GM18867 (cell line): ENCODE results near the gene MAOA.
"Not testable (repeated sequence)": the region's sequence is repeated elsewhere in the genome, so short reads cannot be mapped to it uniquely, and the experiment has no call there.

ENCODE experiments used
- ATAC-seq: cut with Tn5 transposase; IDR thresholded peaks from one replicate; pipeline ENCODE4 v1.9.1; 2021; ENCODE audit warnings: mild to moderate bottlenecking, moderate library complexity; ENCODE audit not compliant: unreplicated experiment

The MAOA gene

GRCh38 chrX:43656005-43656494, at the start of gene MAOA:
Gene MAOA, plus strand, starts transcription at chrX:43656299. Its CDS starts 43 bp downstream, at chrX:43656342.
- ATAC-seq: no peak

- no peak for ATAC-seq
These were observed 43.7 kb upstream of the MAOA start for GRCh38 chrX:43612400-43612799.

GRCh38 chrX:43615660-43616059, 40.4 kb upstream of the MAOA start:
- no peak for ATAC-seq

GRCh38 chrX:43618366-43619205, 37.5 kb upstream of the MAOA start:
- ATAC-seq: no peak

- ATAC-seq: not testable (repeated sequence)
These were observed 36.2 kb upstream of the MAOA start for GRCh38 chrX:43619861-43620260.

- no peak for ATAC-seq
These were observed 29.0 kb upstream of the MAOA start for GRCh38 chrX:43627147-43627546.

- ATAC-seq: no peak
These were observed 28.4 kb upstream of the MAOA start for GRCh38 chrX:43627669-43628068.

GRCh38 chrX:43629229-43629628, 26.9 kb upstream of the MAOA start:
- no peak for ATAC-seq

- no peak for ATAC-seq
These were observed 24.3 kb upstream of the MAOA start for GRCh38 chrX:43631841-43632240.

GRCh38 chrX:43633081-43633480, 23.0 kb upstream of the MAOA start:
- ATAC-seq: no peak

- ATAC-seq: no peak
These were observed 22.3 kb upstream of the MAOA start for GRCh38 chrX:43633757-43634156.

- ATAC-seq: no peak
These were observed 15.6 kb upstream of the MAOA start for GRCh38 chrX:43640482-43640881.

GRCh38 chrX:43641691-43642090, 14.4 kb upstream of the MAOA start:
- ATAC-seq: no peak

GRCh38 chrX:43643201-43643600, 12.9 kb upstream of the MAOA start:
- no peak for ATAC-seq

- ATAC-seq: no peak
These were observed 12.4 kb upstream of the MAOA start for GRCh38 chrX:43643662-43644061.

GRCh38 chrX:43644124-43644701, 11.9 kb upstream of the MAOA start:
- no peak for ATAC-seq

- no peak for ATAC-seq
These were observed 9.3 kb upstream of the MAOA start for GRCh38 chrX:43646800-43647199.

GRCh38 chrX:43654431-43655150, 1.5 kb upstream of the MAOA start:
- ATAC-seq: peak; percentile 98

- ATAC-seq: no peak
These were observed 721 bp upstream of the MAOA start for GRCh38 chrX:43655151-43656004.

- no peak for ATAC-seq
These were observed 1.6 kb downstream of the MAOA start for GRCh38 chrX:43657671-43658070.
